Common myeloid progenitor, CD34-positive (primary cell): ENCODE measurements around the gene AATK.

ENCODE experiments used
- CTCF ChIA-PET: fragments of 350-600 bp; sonication (Branson Sonifier 250); formaldehyde crosslinking; loops from one replicate; lab custom pipeline; 2021; ENCODE audit warnings: antibody characterized with exemption; lab: Charles Lee
- POLR2A ChIA-PET: fragments of 350-600 bp; sonication (Branson Sonifier 250); formaldehyde crosslinking; loops from one replicate; lab custom pipeline; 2021; ENCODE audit warnings: antibody characterized with exemption; lab: Charles Lee
- DNase-seq, 3 donors: peaks; one replicate each; pipeline versions ENCODE4 v3.0.0 to v3.0.0-alpha.2; 2013
- H3K27ac ChIP-seq, 2 experiments: 1 replicate in 1 of 2; 2 replicates in 1 of 2; pipeline ENCODE4 v1.7.0; 2013; ENCODE audit warnings: inconsistent platforms in 2 of 2, low read length in 2 of 2, mild to moderate bottlenecking in 2 of 2, low read depth in 1 of 2, moderate library complexity in 1 of 2; ENCODE audit not compliant: severe bottlenecking in 2 of 2, insufficient read depth in 1 of 2, poor library complexity in 1 of 2
- H3K27me3 ChIP-seq, 5 experiments: replicated peaks in 2 of 5; 1 replicate in 3 of 5; 2 replicates in 2 of 5; pipeline versions ENCODE4 v1.6.1 to v1.7.0; 2013; ENCODE audit warnings: low read length in 4 of 5, mild to moderate bottlenecking in 2 of 5, moderate library complexity in 2 of 5, inconsistent platforms in 1 of 5; ENCODE audit not compliant: insufficient read depth in 5 of 5, control insufficient read depth in 4 of 5
- H3K36me3 ChIP-seq, 4 experiments: 1 replicate in 2 of 4; 2 replicates in 2 of 4; pipeline versions ENCODE4 v1.6.1 to v1.7.0; 2013; ENCODE audit warnings: low read length in 3 of 4, control low read depth in 1 of 4, mild to moderate bottlenecking in 1 of 4; ENCODE audit not compliant: control insufficient read depth in 4 of 4, insufficient read depth in 4 of 4
- H3K4me1 ChIP-seq, 4 experiments: 1 replicate in 3 of 4; 2 replicates in 1 of 4; pipeline versions ENCODE4 v1.6.1 to v1.7.1; 2013; ENCODE audit warnings: low read length in 3 of 4, mild to moderate bottlenecking in 3 of 4, control low read depth in 1 of 4, inconsistent platforms in 1 of 4, moderate library complexity in 1 of 4; ENCODE audit not compliant: control insufficient read depth in 4 of 4, insufficient read depth in 4 of 4; ENCODE audit errors: control extremely low read depth in 1 of 4
- H3K4me3 ChIP-seq, 7 experiments: 1 replicate in 4 of 7; 2 replicates in 3 of 7; pipeline versions ENCODE4 v1.5.1 to v1.7.0; 2013; ENCODE audit warnings: mild to moderate bottlenecking in 7 of 7, low read length in 6 of 7, moderate library complexity in 6 of 7, inconsistent platforms in 2 of 7, low read depth in 2 of 7, control low read depth in 1 of 7; ENCODE audit not compliant: insufficient read depth in 4 of 7, control insufficient read depth in 1 of 7; ENCODE audit errors: extremely low read depth in 1 of 7
- H3K9me3 ChIP-seq, 5 experiments: 1 replicate in 4 of 5; 2 replicates in 1 of 5; pipeline versions ENCODE4 v1.6.1 to v1.7.1; 2013; ENCODE audit warnings: low read length in 4 of 5, mild to moderate bottlenecking in 2 of 5, inconsistent platforms in 1 of 5, low read depth in 1 of 5, moderate library complexity in 1 of 5; ENCODE audit not compliant: control insufficient read depth in 4 of 5, insufficient read depth in 2 of 5; ENCODE audit errors: control extremely low read depth in 1 of 5
- WGBS: methylation state at CpG from one replicate; pipeline ENCODE4 v1.1.5; 2013; ENCODE audit not compliant: insufficient coverage; 5-methylcytosine and 5-hydroxymethylcytosine counted together

Gene AATK

GRCh38 chr17:81167638-81168037 lies 1.6 kb upstream of the AATK start:
- no peak for DNase-seq
- ChIA-PET CTCF (interaction anchor here (1.1 to 1.2 kb wide), 2 partner anchors 18 to 26 kb away, joined by 3 read pairs; no protein-coding TSS in a partner anchor), POLR2A (no interaction called here)
- no peak overlapping the region for H3K4me3 ChIP-seq
- no peak overlapping the region for H3K27ac ChIP-seq
- 100% methylated on average over 7 of the region's 7 CpGs for WGBS
- peaks cover 0 to 10% (median 8%) of the 10 kb centered on the region in 4 experiments for H3K4me1 ChIP-seq
- H3K36me3 ChIP-seq, result no peaks in the 10 kb centered on the region
- peaks cover 0 to 9% (median 0%) of the 10 kb centered on the region in 5 experiments for H3K27me3 ChIP-seq
- no peaks in the 10 kb centered on the region for H3K9me3 ChIP-seq

- H3K36me3 ChIP-seq, result no peaks in the 10 kb centered on the region
- CTCF ChIA-PET, result no interaction called here
- 100% methylated on average over 2 of the region's 4 CpGs for WGBS
These were observed 1.1 kb upstream of the AATK start for GRCh38 chr17:81167194-81167524.

GRCh38 chr17:81165246-81166032 lies 582 bp downstream of the AATK start, which contains the start of gene PVALEF:
PVALEF (plus strand) TSS chr17:81165507; CDS start chr17:81181227, 15,720 bp downstream.
- 27% methylated on average over 37 of the region's 46 CpGs for WGBS
- ChIA-PET POLR2A (interaction anchor here (1.0 kb wide), 1 partner anchor 11 kb away, joined by 3 read pairs; no protein-coding TSS in a partner anchor), CTCF (interaction anchor here (1.1 kb wide), 1 partner anchor 22 kb away, joined by 3 read pairs; no protein-coding TSS in a partner anchor)
- no peaks in the 10 kb centered on the region for H3K36me3 ChIP-seq
- H3K9me3 ChIP-seq, result no peaks in the 10 kb centered on the region
- H3K27ac ChIP-seq, result no peak within 1 kb of the TSS
- H3K27me3 ChIP-seq, result peaks cover 0 to 9% (median 0%) of the 10 kb centered on the region in 5 experiments
- H3K4me3 ChIP-seq, result peak within 1 kb of the TSS; percentile 10 to 67 (median 38)
- peak in 2 of 3 donors; percentile 24 to 35 for DNase-seq
- H3K4me1 ChIP-seq, result peaks cover 0 to 20% (median 17%) of the 10 kb centered on the region in 4 experiments

More at GRCh38 chr17:81167194-81167524, 1.1 kb upstream of the AATK start:
- Histone ChIP-seq H3K27ac (no peak overlapping the region), H3K4me3 (no peak overlapping the region), H3K9me3 (no peaks in the 10 kb centered on the region), H3K4me1 (peaks cover 0 to 10% (median 8%) of the 10 kb centered on the region in 4 experiments), H3K27me3 (peaks cover 0 to 9% (median 0%) of the 10 kb centered on the region in 5 experiments)
- no peak for DNase-seq
- POLR2A ChIA-PET, result no interaction called here

- ChIA-PET CTCF (interaction anchor here (0.8 to 1.1 kb wide), 2 partner anchors 22 to 36 kb away, joined by 3 to 5 read pairs; no protein-coding TSS in a partner anchor), POLR2A (no interaction called here)
- H3K4me3 ChIP-seq, result no peak overlapping the region
- H3K9me3 ChIP-seq, result no peaks in the 10 kb centered on the region
- no peak for DNase-seq
- peaks cover 0 to 9% (median 0%) of the 10 kb centered on the region in 5 experiments for H3K27me3 ChIP-seq
- H3K36me3 ChIP-seq, result no peaks in the 10 kb centered on the region
- H3K27ac ChIP-seq, result no peak overlapping the region
- WGBS, result 86% methylated on average over 18 of the region's 19 CpGs
- peaks cover 0 to 28% (median 24%) of the 10 kb centered on the region in 4 experiments for H3K4me1 ChIP-seq
These were observed 1.4 kb downstream of the AATK start for GRCh38 chr17:81164371-81165245.

GRCh38 chr17:81163703-81164370 lies 2.2 kb downstream of the AATK start:
- no peaks in the 10 kb centered on the region for H3K9me3 ChIP-seq
- no peak for DNase-seq
- ChIA-PET POLR2A (no interaction called here), CTCF (interaction anchor here (0.8 to 1.1 kb wide), 2 partner anchors 21 to 37 kb away, joined by 3 to 5 read pairs; no protein-coding TSS in a partner anchor)
- H3K27ac ChIP-seq, result no peak overlapping the region
- whole genome bisulfite sequencing, result 94% methylated on average over 14 of the region's 15 CpGs
- H3K4me1 ChIP-seq, result peaks cover 0 to 31% (median 27%) of the 10 kb centered on the region in 4 experiments
- H3K36me3 ChIP-seq, result no peaks in the 10 kb centered on the region
- H3K27me3 ChIP-seq, result peaks cover 0 to 9% (median 0%) of the 10 kb centered on the region in 5 experiments
- H3K4me3 ChIP-seq, result no peak overlapping the region

- H3K4me1 ChIP-seq, result peaks cover 0 to 31% (median 27%) of the 10 kb centered on the region in 4 experiments
- H3K27ac ChIP-seq, result no peak overlapping the region
- no peak overlapping the region for H3K4me3 ChIP-seq
- 95% methylated on average over 11 of the region's 19 CpGs for WGBS
- DNase-seq, result no peak
- CTCF ChIA-PET, result no interaction called here
- peaks cover 0 to 9% (median 0%) of the 10 kb centered on the region in 5 experiments for H3K27me3 ChIP-seq
- H3K36me3 ChIP-seq, result no peaks in the 10 kb centered on the region
- H3K9me3 ChIP-seq, result no peaks in the 10 kb centered on the region
- POLR2A ChIA-PET, result no interaction called here
These were observed 2.8 kb downstream of the AATK start for GRCh38 chr17:81163051-81163695.
